Left cardiac atrium (tissue), 4 donors: ENCODE measurements around the gene TMEM151A. TPM values are rescaled to one million over a fixed set of nuclear protein-coding genes. Genes with fewer than 3 reads are reported as not detected.

Source experiments
- ATAC-seq, 2 donors: fragments of 200-7000 bp; cut with Tn5 transposase; one replicate each; pipeline ENCODE4 v1.9.1; 2020; ENCODE audit warnings: mild to moderate bottlenecking in 2 of 2, moderate library complexity in 2 of 2
- DNase-seq: peaks from one replicate; pipeline ENCODE4 v3.0.0-alpha.2; 2020
- intact Hi-C, 2 donors: fragments of 100-400 bp; cut with DNase I; formaldehyde crosslinking; loops; one replicate each; pipeline versions ENCODE4 v1.14.1 to v1.15.1; 2022 to 2023
- total RNA-seq, 2 donors: library from RNA; stranded (reverse); fragmentation: NEBNext Ultra II Directional; extraction: Animal tissue kit (Norgen Biotek cat#: 25700); gene quantifications; one replicate each; pipeline ENCODE4 v1.2.1, GENCODE V29; 2021
- donor health status: DM: no; HTN: yes; CAD: no.
- donor health status: DM: no; HTN: yes; CAD: no; lungs with severe emphysema.
- donor health status: DM: yes; HTN: yes; CAD: no.
- donor health status: Dilated cardiomyopathy.

Gene TMEM151A
- total RNA-seq, 2 donors from 2014 or later: 0.86 to 1.1 TPM

DNA sequence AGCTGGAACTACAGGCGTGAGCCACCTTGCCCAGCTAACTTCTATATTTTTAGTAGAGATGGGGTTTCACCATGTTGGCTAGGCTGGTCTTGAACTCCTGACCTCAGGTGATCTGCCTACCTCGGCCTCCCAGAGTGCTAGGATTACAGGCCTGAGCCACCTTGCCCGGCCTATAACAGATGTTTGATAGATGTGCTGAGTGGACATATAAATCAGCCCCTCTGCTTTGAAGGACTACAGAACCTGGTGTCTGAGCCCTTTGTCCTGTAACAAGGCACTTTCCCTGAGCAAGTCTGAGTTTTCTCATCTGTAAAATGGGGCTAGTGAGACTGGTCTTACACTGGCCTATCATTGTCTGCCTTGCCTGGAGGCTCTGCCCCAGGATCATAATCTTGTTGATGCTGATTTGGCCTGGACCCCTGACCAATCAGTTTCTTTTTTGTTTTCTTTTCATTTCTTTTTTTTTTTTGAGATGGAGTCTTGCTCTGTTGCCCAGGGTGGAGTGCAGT, 37.5 kb downstream of the TMEM151A start:
- DNase-seq (no peak), ATAC-seq (no peak)
- intact Hi-C loops: no loop called here

DNA sequence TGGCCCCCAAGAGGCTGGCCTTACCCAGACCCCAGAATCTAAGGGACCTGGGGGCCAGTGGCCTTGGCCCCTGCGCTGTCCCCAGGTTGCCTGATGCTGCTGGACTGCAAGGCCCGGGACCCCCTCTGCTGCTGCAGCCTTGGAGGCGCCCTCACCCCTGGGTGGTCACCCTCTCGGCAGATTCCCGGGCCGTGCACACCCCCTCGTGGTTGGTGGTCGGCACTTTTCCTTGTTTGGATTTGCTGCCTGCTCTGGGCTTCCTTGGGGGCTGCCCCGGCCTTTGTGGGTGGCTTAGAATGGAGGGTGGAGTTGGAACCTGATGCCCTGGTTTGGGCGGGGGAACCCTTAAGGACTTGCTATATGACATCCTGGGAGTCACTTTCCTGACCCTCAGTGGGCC, 39.2 kb downstream of the TMEM151A start:
- intact Hi-C loops: no loop called here
- DNase-seq: no peak
- ATAC-seq: no peak

DNA sequence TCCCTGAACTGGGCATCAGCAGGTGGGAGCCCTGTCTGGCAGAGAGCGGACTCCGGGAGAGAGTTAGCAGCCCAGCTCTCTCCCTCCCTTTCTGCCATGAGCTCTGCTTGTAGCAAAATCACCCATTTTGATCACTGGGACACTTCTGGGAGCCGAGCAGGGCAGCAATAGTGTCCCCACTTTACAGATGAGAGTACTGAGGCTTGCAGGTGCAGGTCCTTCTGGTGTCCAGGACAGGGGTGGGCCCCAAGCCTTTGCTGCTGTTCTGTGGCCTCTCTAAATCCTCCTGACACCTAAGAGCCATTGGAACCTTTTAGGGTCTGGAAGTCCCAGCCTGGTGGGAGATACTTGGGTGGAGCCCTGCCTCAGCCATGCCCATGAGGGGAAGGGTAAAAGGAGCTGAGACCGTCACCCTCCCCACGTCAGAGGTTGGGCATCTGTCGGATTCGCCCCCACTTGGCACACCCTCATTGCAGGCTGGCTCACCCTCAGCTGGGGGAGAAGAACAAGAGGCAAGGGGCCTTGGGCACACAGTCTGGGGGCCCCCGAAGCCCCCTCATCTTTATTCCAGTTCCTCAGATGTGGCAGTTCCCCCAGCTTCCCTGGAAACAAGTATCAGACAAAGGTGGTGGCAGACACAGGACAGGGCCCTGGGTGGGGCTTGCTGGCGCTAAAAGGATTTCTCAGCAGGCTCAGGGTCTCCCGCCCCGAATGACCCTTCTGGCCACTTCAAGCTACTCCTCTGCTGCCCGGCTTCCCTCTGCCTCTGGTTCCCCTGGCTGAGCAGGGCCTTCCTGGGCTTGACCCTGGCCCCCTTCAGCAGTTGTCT, 40.1 kb downstream of the TMEM151A start:
- DNase-seq: no peak
- intact Hi-C loops: no loop called here
- no peak for ATAC-seq

DNA sequence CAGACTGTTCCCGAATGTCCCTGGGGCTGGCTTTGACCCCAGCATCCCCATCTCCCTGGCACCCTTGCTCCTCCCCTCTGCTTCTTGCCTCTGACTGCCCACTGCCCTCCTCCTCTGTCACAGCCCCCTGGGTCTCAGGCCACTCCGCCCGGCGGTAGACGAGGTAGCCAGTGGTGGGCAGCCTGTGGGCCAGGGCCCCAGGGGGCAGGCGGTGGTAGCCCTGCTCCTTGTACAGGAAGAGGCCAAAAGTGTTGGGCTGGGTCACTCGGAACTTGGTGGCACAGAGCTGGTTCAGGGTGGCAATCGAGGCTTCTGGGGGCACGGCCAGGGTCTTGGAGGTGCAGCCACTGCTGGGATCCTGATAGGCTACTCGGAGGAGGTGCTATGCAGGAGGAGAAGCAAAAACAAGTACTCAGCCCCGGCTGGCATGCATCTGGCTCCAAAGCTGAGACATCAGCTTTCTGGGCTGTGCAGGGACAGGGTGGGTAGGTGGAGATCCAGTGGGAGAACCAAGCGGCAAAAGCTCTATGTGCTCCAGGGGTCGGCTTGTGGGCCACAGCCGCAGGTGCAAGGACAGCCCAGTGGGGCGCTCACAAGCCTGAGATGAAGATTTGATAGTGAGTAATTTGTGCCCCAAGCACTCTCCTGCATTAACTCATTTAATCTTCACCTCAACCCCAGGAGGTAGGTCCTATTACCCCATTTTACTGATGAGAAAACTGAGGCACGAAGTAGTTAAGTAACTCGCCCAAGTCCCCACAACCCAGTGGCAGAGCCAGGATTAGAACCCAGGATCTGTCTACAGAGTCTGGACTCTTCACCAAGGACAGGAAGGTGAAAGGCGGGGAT, 40.9 kb downstream of the TMEM151A start:
- peak; percentile 7 for DNase-seq
- intact Hi-C loops: no loop called here

DNA sequence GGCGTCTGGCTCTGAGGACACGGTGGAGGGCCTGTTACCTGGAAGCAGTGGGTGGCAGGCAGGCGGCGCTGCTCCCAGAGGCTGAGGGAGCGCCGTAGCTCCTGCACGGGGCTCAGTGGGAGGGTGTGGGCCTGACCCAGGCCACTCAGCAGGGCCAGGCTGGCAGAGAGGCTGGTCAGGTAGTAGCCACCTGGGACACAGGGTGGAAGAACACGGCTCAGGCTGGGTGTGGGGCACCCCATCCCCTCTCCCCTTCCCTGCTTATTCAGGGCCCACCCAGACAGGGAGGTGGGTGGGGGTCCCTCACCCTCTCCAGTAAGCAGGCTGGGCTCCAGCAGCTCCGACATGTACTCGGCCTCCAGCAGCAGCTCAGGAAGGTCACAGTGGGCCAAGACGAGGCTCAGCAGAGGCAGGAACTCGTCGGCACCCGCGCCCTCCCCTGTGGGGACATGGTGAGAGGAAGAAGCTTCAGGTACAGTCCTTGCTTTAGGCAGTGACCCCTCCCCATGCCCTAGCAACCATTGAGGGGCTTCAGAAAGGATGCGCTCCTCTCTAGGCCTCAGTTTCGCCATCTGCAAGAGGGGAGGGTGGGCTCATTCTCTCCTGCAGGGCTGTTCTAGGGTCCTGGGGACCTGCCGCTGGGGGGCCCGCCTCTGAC, 41.7 kb downstream of the TMEM151A start:
- DNase-seq (no peak), ATAC-seq (no peak)
- intact Hi-C loops: no loop called here

More for the DNA sequence above, 40.9 kb downstream of the TMEM151A start:
- no peak for ATAC-seq

DNA sequence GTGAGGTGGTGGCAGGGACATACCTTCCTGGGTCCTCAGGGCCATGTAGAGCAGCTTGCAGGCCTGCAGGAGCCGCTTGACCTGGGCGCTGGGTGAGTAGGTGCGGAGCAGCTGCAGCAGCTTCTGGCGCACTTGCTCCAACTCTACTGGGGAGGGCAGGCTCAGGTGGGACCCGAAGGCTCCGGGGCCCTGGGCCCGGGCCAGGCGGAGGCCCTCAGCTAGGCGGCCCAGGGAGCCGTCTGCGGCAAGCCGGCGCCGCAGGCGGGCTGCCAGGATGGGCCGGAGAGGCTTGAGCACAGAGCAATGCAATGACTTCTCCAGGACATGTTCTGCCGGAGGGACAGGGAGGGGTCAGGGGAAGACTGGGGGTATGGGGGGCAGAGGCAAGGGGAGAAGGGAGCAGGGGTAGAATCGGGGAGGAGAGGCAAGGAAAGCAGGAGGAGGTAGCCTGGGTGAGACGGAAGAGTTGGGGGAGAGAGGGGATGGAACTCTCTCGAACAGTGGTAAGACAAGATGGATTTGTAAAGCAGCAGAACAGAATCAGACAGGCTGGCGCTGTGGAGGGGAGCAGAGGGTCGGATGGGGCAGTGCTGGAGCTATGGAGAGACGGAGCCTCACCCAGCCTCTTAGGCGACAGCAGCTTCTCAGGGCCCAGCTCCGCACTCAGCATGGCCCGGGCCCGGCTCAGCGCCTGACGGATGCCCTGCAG, 42.4 kb downstream of the TMEM151A start:
- intact Hi-C loops: no loop called here
- no peak for ATAC-seq
- DNase-seq: no peak

DNA sequence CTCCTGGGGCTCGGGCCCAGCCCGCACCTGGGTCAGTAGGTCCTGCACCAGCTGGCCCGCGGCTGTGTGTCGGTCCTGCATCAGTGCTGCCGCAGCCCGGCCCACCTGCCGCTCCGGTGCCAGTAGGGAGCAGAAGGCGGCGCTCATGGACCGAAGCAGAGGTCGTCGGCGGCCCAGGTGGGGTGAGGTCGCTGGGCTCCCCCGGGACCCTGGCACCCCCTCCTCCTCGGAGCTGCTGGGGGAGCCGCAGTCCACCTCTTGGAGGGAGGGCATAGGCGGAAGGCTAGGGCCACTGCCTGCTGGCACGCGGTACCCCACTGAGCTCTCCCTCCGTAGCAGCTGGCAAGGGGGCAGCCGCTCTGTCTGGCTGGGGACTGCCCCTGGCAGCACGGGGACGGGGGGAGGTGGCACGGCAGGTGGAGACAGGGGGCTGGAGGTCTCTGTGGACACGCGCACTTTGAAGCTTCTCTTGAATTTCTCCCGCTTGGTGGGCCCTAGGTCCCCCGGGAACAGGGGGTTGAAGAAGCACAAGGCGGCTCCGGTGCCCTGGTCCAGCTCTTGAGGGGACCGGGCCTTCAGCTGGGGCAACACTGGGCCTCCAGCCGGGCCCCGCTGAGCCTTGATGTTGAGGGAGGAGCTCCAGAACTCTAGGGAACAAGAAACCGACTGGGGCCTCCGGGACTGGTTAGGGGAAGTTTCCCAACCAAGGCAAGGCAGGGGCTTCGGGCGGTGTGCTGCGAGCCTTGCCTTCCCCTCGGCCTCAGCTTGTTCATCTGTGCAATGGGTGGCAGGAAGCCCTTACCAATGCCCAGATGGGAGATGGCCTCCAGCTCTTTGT, 43.1 kb downstream of the TMEM151A start:
- ATAC-seq: no peak
- intact Hi-C loops: no loop called here
- DNase-seq: peak; percentile 36

DNA sequence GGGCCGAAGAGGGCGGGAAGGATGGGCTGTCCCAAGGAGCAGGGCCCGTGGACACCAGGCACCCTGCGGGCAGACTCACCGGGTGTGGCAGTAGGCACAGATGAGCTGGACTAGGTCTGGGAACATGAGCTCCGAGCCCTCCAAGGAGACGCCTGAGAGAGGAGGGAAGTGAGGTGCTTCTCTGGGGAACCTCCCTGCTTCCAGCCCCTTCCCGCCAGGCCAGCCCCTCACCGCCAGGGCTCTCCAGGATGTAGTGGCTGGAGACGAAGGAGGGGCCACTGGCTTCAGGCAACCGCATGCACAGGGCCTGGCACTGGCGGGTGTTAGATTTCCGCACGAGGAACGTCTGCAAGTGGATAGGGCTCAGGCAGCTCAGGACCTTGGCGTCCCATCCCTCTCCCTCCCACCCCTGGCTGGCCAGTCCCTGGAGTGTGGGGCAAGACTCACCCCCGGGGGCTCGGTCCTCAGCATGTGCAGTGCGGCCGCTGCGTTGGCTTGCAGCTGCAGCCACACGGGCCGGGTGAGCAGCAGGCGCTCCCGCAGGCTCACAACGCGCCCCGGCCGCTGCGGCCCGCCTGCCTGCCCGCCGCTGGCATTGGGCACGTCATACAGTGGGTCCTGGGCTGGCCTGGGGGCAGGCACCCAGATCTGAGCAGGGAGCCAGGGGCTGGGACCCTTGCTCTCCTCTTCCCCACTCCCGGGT, 44.0 kb downstream of the TMEM151A start:
- ATAC-seq (peak; percentile 23 to 46), DNase-seq (peak; percentile 56)
- intact Hi-C loops: no loop called here

DNA sequence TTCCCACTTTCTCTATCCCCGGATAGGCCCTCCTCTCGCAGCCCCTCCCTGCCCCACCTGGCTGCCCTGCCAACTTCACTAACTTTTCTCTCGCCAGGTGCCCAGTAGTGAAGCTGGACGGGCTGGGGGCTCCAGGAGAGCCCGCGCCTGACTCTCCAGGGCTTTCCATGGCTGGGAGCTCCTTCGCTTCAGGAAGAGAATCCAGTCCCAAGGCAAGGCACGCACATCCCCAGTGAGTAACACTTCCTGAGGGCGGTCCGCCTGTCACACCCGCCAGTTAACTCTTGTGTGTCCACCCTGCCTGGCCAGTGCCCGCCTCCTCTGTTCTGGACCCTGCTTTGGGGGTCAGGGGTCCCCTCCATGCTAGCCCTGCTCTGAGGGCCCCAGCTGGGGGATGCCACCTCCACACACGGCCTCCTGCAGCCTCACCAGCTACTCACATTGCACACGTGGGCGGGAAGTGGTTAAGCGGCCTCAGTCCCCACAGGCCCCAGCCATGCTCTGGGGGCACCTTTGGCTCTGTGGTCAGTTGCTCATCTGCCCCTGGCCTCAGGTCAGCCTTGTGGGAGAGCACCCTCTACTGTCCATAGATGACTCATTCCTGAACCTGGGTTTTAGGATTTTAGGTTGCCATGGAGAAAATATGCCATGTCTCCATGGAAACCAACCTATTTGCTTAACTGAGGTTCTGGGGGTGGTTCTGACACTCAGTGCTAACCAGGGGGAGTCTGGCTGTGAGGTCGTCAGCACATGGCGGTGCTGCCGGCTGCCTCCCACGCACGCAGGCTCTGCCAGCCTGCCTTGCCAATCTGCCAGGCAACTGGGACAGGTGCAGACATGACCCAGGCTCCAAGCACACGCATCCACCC, 44.8 kb downstream of the TMEM151A start, which contains the start of gene RIN1:
TSS of gene RIN1 (minus strand) at position 201 of the 869 bp plus-strand sequence. CDS start at position 169, 32 bp downstream.
- peak; percentile 69 to 84 for ATAC-seq
- DNase-seq: peak; percentile 82

DNA sequence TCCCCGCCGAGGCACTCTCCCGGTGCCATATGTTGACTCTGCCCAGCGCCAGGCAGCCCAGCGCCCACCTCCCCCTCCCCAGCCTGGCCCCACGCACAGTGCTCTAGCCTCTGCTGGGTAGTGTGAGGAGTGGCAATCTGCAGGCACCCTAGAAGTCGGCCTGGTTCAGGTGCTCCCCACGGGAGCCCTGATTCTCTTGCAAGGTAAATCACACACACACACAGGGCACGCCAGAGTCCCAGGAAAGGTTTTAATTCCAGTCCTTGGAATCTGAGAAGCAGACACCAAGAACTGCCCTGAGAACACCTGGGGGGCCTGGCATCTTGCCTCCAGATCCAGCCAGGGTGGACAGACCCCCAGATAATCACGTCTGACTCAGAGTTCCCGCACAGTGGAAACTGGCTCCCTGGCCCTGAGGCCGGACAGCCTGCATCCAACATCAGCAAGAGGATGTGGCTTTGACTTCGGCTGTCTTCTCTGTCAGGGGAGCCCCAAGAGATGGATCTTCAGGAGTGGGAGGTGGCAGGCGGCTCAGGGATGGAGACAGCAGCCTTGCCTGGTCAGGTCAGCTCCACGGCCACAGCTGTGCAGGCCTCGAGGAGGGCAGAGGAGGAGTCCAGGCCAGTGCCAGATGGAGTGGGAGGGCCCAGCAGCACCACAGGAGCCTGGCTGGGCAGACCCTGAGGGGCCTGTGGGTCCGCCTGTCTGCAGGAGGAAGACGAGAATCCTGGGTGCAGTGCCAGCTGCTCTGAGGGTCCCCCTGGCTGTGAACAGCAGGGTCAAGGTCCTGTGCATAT, 45.6 kb downstream of the TMEM151A start:
- intact Hi-C loops: no loop called here
- ATAC-seq: no peak
- DNase-seq: no peak

More for the DNA sequence above, 44.8 kb downstream of the TMEM151A start, which contains the start of gene RIN1:
- intact Hi-C loops: no loop called here

DNA sequence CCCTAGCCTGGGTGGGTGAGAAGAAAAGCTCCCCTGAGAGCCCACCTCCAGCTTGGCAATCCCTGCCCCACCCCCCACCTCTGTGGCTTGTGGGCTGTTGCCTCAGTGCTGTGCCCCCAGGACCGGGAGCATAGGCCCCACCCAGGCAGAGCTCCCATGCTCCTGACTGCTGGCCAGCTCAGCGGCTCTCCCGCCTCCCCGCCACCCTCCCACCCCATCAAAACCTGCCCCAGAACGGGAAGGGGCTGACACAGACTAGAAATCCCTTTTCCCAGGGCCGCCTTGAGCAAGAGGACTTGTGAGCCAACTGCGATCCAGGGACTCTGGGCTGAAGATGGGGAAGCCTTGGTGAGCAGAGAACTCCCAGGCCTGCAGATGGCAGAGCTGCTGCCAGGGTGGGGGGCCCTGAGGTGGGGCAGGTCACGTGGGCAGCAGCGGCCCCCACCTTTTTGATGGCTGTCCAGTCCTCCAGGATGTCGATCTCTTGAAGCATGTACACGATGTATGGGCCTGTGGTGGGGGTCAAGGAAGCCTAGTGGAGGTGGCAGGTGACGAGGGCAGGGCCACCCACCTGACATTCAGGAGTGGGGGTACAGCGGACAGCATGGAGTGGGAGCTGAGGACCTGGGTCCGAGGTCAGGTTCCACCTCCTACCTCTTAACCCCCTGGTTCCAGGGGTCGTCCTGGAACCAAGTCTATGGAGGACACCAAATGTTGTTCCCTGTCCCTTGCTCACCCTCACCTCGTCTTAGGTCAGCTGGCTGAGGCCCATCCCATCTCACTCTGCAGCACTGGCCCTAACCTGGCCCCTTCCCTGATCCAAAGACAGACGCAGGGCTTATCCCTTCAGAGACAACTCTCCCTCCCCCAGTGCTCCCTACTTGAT, 46.8 kb downstream of the TMEM151A start:
- intact Hi-C loops: no loop called here
- DNase-seq (no peak), ATAC-seq (no peak)

DNA sequence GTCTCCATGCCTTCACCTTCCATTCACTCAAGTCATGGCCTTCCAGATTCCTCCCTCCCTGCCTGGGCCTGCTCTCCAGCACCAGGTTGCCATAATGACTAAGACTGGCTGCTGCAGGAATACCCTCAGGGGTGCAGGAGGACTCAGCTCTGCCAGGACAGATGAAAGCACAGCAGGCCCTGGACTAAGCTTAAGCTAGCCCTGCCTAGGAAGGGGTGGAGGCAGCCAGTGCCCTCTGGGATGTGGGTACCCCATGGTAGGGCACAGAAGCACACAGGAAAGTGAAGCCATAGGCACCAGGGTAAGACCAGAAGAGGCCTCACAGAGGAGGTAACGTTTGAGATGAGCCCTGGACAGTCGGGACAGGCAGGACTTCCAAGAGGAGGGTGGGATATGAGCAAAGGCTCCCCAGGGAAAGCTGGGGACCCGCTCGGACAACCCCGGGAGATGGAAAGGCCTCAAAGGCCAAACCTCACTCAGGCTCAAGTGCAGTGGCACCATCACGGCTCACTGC, 47.5 kb downstream of the TMEM151A start:
- ATAC-seq: no peak
- intact Hi-C loops: no loop called here
- no peak for DNase-seq

DNA sequence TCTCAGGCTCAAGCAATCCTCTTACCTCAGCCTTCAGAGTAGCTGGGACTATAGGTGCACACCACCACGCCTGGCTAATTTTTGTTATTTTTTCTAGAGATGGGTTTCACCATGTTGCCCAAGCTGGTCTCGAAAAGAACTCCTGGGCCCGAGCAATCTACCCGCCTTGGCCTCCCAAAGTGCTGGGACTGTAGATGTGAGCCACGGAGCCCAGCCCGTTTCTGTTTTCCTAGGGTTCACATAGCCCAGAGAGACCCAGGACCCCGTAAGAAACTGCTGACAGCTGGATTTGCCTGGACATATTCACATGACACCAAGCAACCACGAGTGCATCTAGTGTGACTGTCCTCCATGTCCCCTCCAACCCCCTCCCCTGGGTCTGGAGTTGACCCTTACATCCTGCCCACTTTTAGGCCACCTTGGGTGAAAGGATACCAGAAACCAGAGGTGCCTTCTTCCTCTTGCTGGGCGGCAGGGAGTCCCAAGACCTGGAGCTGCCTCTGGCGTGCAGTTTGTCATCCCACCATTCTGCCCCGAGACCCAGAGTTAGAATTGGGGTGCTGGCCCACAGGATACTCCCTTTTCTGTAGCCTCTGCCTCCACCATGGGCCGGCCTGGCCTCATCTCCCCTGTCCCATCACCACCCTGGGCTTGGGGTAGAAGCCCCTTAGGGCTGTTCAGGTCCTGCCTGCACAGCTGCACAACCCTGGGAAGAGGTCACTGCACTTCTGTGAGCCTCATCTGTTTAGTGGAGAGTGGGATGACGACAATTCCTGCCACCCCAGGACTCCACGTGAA, 48.2 kb downstream of the TMEM151A start:
- intact Hi-C loops: no loop called here
- no peak for ATAC-seq
- no peak for DNase-seq
